ENCODE measurements around the gene CCKAR.
"Not testable (repeated sequence)": the region's sequence is repeated elsewhere in the genome, so short reads cannot be mapped to it uniquely, and the experiment has no call there.

The CCKAR gene

GRCh38 chr4:26490111-26490959 lies at the start of gene CCKAR:
TSS of gene CCKAR (minus strand) at chr4:26490484. CDS start at chr4:26490267, 217 bp downstream.
- no peak for DNase-seq (ENCODE audit: low read depth in 3 of 3, low spot score in 1 of 3)

GRCh38 chr4:26533685-26534084 lies 43.4 kb upstream of the CCKAR start:
- DNase-seq (ENCODE audit: low read depth in 3 of 3, low spot score in 1 of 3): no peak

- no peak for DNase-seq (ENCODE audit: low read depth in 3 of 3, low spot score in 1 of 3)
These were observed 41.3 kb upstream of the CCKAR start for GRCh38 chr4:26531491-26532116.

- DNase-seq (ENCODE audit: low read depth in 3 of 3, low spot score in 1 of 3): no peak
These were observed 39.8 kb upstream of the CCKAR start for GRCh38 chr4:26530099-26530498.

- DNase-seq (ENCODE audit: low read depth in 3 of 3, low spot score in 1 of 3): no peak
These were observed 39.2 kb upstream of the CCKAR start for GRCh38 chr4:26529479-26529878.

- no peak for DNase-seq (ENCODE audit: low read depth in 3 of 3, low spot score in 1 of 3)
These were observed 35.5 kb upstream of the CCKAR start for GRCh38 chr4:26525771-26526150.

GRCh38 chr4:26525136-26525770 lies 35.0 kb upstream of the CCKAR start:
- no peak for DNase-seq (ENCODE audit: low read depth in 3 of 3, low spot score in 1 of 3)

- DNase-seq (ENCODE audit: low read depth in 3 of 3, low spot score in 1 of 3): no peak
These were observed 33.7 kb upstream of the CCKAR start for GRCh38 chr4:26524011-26524410.

- DNase-seq (ENCODE audit: low read depth in 3 of 3, low spot score in 1 of 3): no peak
These were observed 32.2 kb upstream of the CCKAR start for GRCh38 chr4:26522478-26522877.

- no peak for DNase-seq (ENCODE audit: low read depth in 3 of 3, low spot score in 1 of 3)
These were observed 30.6 kb upstream of the CCKAR start for GRCh38 chr4:26520728-26521450.

- no peak for DNase-seq (ENCODE audit: low read depth in 3 of 3, low spot score in 1 of 3)
These were observed 25.7 kb upstream of the CCKAR start for GRCh38 chr4:26515936-26516335.

- DNase-seq (ENCODE audit: low read depth in 3 of 3, low spot score in 1 of 3): no peak
These were observed 20.2 kb upstream of the CCKAR start for GRCh38 chr4:26510334-26510964.

GRCh38 chr4:26509681-26510333 lies 19.5 kb upstream of the CCKAR start:
- DNase-seq (ENCODE audit: low read depth in 3 of 3, low spot score in 1 of 3): no peak

GRCh38 chr4:26507286-26507685 lies 17.0 kb upstream of the CCKAR start:
- no peak for DNase-seq (ENCODE audit: low read depth in 3 of 3, low spot score in 1 of 3)

- DNase-seq (ENCODE audit: low read depth in 3 of 3, low spot score in 1 of 3): no peak
These were observed 13.6 kb upstream of the CCKAR start for GRCh38 chr4:26503844-26504243.

GRCh38 chr4:26503427-26503826 lies 13.1 kb upstream of the CCKAR start:
- no peak for DNase-seq (ENCODE audit: low read depth in 3 of 3, low spot score in 1 of 3)

- DNase-seq (ENCODE audit: low read depth in 3 of 3, low spot score in 1 of 3): not testable (repeated sequence)
These were observed 10.3 kb upstream of the CCKAR start for GRCh38 chr4:26500565-26500999.

GRCh38 chr4:26496207-26496783 lies 6.0 kb upstream of the CCKAR start:
- DNase-seq (ENCODE audit: low read depth in 3 of 3, low spot score in 1 of 3): no peak

GRCh38 chr4:26493461-26493860 lies 3.2 kb upstream of the CCKAR start:
- no peak for DNase-seq (ENCODE audit: low read depth in 3 of 3, low spot score in 1 of 3)

Measured in stimulated activated CD4-positive, alpha-beta T cell treated with anti-CD3 and anti-CD28 coated beads, TNF-alpha, amount 100 ng/mL, for 1 hour (primary cell).